H1 (cell line): ENCODE results near the gene ATP2A3. TPM values are rescaled to one million over a fixed set of nuclear protein-coding genes. Genes with fewer than 3 reads are reported as not detected.

Source experiments
- BACH1 ChIP-seq: IDR thresholded peaks from 2 replicates; pipeline ENCODE4 v1.6.1; 2012; ENCODE audit warnings: low read length, improper control_type of control experiment
- CHD7 ChIP-seq: fragments of 300-600 bp; sonication (generic); IDR thresholded peaks from 2 replicates; pipeline ENCODE4 v1.7.1; 2012; ENCODE audit warnings: low read length, moderate library complexity, mild to moderate bottlenecking, inconsistent platforms; ENCODE audit not compliant: insufficient replicate concordance
- GTF2F1 ChIP-seq: IDR thresholded peaks from 2 replicates; pipeline ENCODE4 v1.6.1; 2012; ENCODE audit warnings: low read depth, low read length, improper control_type of control experiment, borderline replicate concordance
- polyA plus RNA-seq, 7 experiments: library from polyadenylated mRNA; depleted of rRNA in 3 of 7; stranded (reverse) in 5 of 7; unstranded in 2 of 7; fragments of >200 nt in 5 of 7; fragments of 200-250 nt in 2 of 7; gene quantifications; 1 replicate in 5 of 7; 2 replicates in 1 of 7; 4 replicates in 1 of 7; pipeline versions ENCODE4 v1.2.1 to v1.2.3, GENCODE V29; 2011 to 2013; ENCODE audit warnings: missing spikeins in 2 of 7, mixed read lengths in 2 of 7
- total RNA-seq: library from RNA; stranded (reverse); fragmentation: NEBNext Ultra II Directional; extraction: Animal tissue kit (Norgen Biotek cat#: 25700); gene quantifications from 2 replicates; pipeline ENCODE4 v1.2.1, GENCODE V29; 2021

The ATP2A3 gene
- total and polyA plus RNA-seq, 2 of the 8 experiments (the other 6 are each of a cell fraction or from before 2014, with no cell fraction given): 18.4 to 32.5 TPM

- TF ChIP-seq CHD7: no peak
- TF ChIP-seq GTF2F1: no peak
- TF ChIP-seq BACH1: no peak
Measured at GRCh38 chr17:3988297-3989040, 24.2 kb upstream of the ATP2A3 start (continued).
